ENCODE measurements around the gene NFIB. TPM values are rescaled to one million over a fixed set of nuclear protein-coding genes. Genes with fewer than 3 reads are reported as not detected.

Gene NFIB
- polyA plus RNA-seq, 3 donors = not detected

GRCh38 chr9:14223081-14223480, 90.9 kb downstream of the NFIB start:
- H3K4me3 Mint-ChIP-seq = no peak overlapping the region
- WGBS (ENCODE audit: insufficient coverage) = 87% methylated on average over 4 of the region's 5 CpGs
- no peak overlapping the region for H3K4me3 ChIP-seq (replicated peaks in 1 of 3; ENCODE audit: low read depth in 2 of 3, low read length in 3 of 3)
- no peak overlapping the region for H3K27ac Mint-ChIP-seq
- no peaks in the 10 kb centered on the region for H3K4me1 ChIP-seq (ENCODE audit: control insufficient read depth in 1 of 2, insufficient read depth in 2 of 2, low read length in 2 of 2)
- intact Hi-C loops (cut with micrococcal nuclease) = no loop called here
- peaks cover 0 to 5% (median 2%) of the 10 kb centered on the region in 7 donors for H3K9me3 Mint-ChIP-seq
- no peaks in the 10 kb centered on the region for H3K79me2 ChIP-seq (ENCODE audit: insufficient read depth, low read length)
- H3K36me3 ChIP-seq (replicated peaks in 1 of 2; ENCODE audit: control insufficient read depth in 1 of 2, insufficient read depth in 2 of 2, low read length in 2 of 2) = no peaks in the 10 kb centered on the region
- H3K4me1 Mint-ChIP-seq = no peaks in the 10 kb centered on the region
- TF ChIP-seq CTCF (IDR thresholded peaks at IDR 0.05) = no peak
- H4K20me1 ChIP-seq (ENCODE audit: insufficient read depth, low read length) = no peaks in the 10 kb centered on the region
- H2AFZ ChIP-seq (ENCODE audit: insufficient read depth, low read depth, low read length, poor library complexity, severe bottlenecking) = no peak overlapping the region
- H3K9me3 ChIP-seq (replicated peaks in 1 of 2; ENCODE audit: control insufficient read depth in 1 of 2, insufficient read depth in 1 of 2, low read length in 2 of 2) = no peaks in the 10 kb centered on the region
- DNase-seq = no peak
- H3K27me3 ChIP-seq (ENCODE audit: control insufficient read depth in 2 of 2, insufficient read depth in 2 of 2, low read length in 2 of 2) = no peaks in the 10 kb centered on the region
- no peak overlapping the region for H3K9ac ChIP-seq (ENCODE audit: insufficient read depth, low read length, poor library complexity, severe bottlenecking)
- H3K27ac ChIP-seq (ENCODE audit: low read depth in 1 of 2, low read length in 2 of 2) = no peak overlapping the region
- peaks cover 0 to 2% (median 1%) of the 10 kb centered on the region in 3 donors for H3K27me3 Mint-ChIP-seq (ENCODE audit: low read depth in 3 of 3)
- H3K36me3 Mint-ChIP-seq = no peaks in the 10 kb centered on the region
- no peak overlapping the region for H3K4me2 ChIP-seq (replicated peaks; ENCODE audit: extremely low read depth, low read length, poor library complexity, severe bottlenecking)

GRCh38 chr9:14222149-14222835, 91.6 kb downstream of the NFIB start:
- Histone ChIP-seq H3K79me2 (ENCODE audit: insufficient read depth, low read length) (no peaks in the 10 kb centered on the region), H3K4me1 (ENCODE audit: control insufficient read depth in 1 of 2, insufficient read depth in 2 of 2, low read length in 2 of 2) (no peaks in the 10 kb centered on the region), H4K20me1 (ENCODE audit: insufficient read depth, low read length) (no peaks in the 10 kb centered on the region), H3K27me3 (ENCODE audit: control insufficient read depth in 2 of 2, insufficient read depth in 2 of 2, low read length in 2 of 2) (no peaks in the 10 kb centered on the region), H3K9ac (ENCODE audit: insufficient read depth, low read length, poor library complexity, severe bottlenecking) (no peak overlapping the region), H3K4me2 (replicated peaks; ENCODE audit: extremely low read depth, low read length, poor library complexity, severe bottlenecking) (no peak overlapping the region), H3K27ac (ENCODE audit: low read depth in 1 of 2, low read length in 2 of 2) (no peak overlapping the region), H3K36me3 (replicated peaks in 1 of 2; ENCODE audit: control insufficient read depth in 1 of 2, insufficient read depth in 2 of 2, low read length in 2 of 2) (no peaks in the 10 kb centered on the region), H3K9me3 (replicated peaks in 1 of 2; ENCODE audit: control insufficient read depth in 1 of 2, insufficient read depth in 1 of 2, low read length in 2 of 2) (no peaks in the 10 kb centered on the region), H2AFZ (ENCODE audit: insufficient read depth, low read depth, low read length, poor library complexity, severe bottlenecking) (no peak overlapping the region), H3K4me3 (replicated peaks in 1 of 3; ENCODE audit: low read depth in 2 of 3, low read length in 3 of 3) (no peak overlapping the region)
- peaks cover 0 to 5% (median 2%) of the 10 kb centered on the region in 7 donors for H3K9me3 Mint-ChIP-seq
- no peak for TF ChIP-seq CTCF (IDR thresholded peaks at IDR 0.05)
- H3K4me3 Mint-ChIP-seq = no peak overlapping the region
- intact Hi-C loops (cut with micrococcal nuclease) = no loop called here
- WGBS (ENCODE audit: insufficient coverage) = no CpG with 5 or more reads among the region's 1 CpG
- no peaks in the 10 kb centered on the region for H3K36me3 Mint-ChIP-seq
- no peak for DNase-seq
- peaks cover 0 to 2% (median 1%) of the 10 kb centered on the region in 3 donors for H3K27me3 Mint-ChIP-seq (ENCODE audit: low read depth in 3 of 3)
- H3K27ac Mint-ChIP-seq = no peak overlapping the region
- no peaks in the 10 kb centered on the region for H3K4me1 Mint-ChIP-seq

Data from CD14-positive monocyte (primary cell).